HG03469 (cell line): Measurements from ENCODE around the gene HERPUD1.
"Not testable (repeated sequence)": the region's sequence is repeated elsewhere in the genome, so short reads cannot be mapped to it uniquely, and the experiment has no call there.

Source experiments
- ATAC-seq: cut with Tn5 transposase; IDR thresholded peaks from one replicate; pipeline ENCODE4 v1.9.1; 2021; ENCODE audit warnings: mild to moderate bottlenecking, moderate library complexity, moderate number of reproducible peaks; ENCODE audit not compliant: unreplicated experiment

HERPUD1 gene

DNA sequence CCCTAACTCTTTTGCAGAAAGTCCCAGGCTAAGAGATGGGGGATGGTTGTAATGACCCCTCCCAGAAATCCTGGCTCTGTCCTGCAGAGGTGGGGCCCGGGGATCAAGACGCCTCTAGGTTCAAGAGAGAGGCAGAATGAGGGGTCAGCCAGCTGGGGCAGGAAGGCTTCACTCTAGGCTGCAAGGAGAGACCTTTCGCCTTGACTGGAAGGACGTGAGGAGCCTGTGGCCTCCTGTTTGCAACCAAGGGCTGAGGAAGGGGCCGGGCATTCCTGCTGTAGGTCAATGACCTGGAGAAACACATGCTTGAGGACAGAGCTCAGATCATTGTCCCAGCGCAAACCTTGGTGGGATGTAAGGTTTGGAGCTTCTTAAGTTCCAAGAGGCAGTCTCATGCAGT lies 21.1 kb downstream of the HERPUD1 start:
- ATAC-seq, result no peak

DNA sequence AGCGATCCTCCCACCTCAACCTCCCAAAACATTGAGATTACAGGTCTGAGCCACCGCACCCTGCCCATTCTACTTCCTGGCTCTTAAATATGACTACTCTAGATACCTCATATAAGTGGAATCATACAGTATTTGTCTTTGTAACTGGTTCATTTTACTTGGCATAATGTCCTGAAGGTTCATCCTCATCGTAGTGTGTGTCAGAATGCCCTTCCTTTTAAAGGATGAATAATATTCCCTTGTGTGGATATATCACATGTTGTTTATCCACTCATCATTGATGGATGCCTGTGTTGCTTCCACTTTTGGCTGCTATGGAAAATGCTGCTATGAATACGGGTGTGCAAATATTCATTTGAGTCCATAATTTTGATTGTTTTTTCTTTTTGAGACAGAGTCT lies 24.1 kb downstream of the HERPUD1 start:
- ATAC-seq, result no peak

DNA sequence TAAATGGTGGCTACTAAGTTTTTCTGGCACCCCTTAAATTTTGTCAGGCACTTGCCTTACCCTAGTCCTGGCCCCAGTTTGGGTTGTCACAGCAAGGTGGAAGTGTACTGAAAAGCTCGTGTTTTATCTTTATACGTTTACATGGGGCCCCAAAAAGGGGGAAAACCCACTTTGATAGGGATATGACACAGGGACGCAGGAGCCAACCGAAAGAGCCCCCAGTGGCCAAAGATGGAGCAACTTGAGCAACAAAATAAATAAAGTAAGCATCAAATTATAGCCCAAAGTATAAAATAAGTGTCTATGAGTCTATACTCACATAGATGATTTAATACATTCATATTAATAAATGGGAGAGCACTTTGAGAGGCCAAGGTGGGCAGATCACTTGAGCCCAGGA lies 24.8 kb downstream of the HERPUD1 start:
- ATAC-seq, result no peak

DNA sequence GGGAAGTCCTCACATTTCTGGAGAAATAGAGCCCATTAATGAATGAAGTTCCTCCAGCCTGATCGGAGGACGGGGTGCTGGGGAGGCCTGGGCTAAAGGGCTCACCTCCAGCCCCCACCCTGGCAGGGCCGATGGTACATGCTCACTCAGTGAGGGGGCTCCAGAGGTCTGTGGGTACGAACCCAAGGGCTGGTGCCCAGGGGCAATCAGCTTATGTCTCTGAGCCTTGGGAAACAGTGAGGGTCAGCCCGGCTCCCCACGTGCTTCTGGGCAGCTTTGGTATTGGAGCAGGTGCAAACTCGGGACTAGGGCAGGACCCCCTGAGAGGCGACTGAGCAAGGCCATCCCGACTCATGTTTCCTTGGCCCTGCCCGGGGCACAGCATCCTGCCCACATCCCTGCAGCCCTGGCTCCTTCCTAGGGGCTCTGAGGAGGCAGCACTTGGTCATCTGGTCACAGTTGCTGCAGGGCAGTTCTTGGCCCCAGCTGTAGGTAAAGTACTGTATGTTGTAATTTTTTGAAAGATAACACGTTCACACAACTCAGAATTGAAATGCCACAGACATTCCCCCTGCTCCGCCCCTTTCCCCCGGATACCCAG lies 28.8 kb downstream of the HERPUD1 start:
- ATAC-seq, result no peak

DNA sequence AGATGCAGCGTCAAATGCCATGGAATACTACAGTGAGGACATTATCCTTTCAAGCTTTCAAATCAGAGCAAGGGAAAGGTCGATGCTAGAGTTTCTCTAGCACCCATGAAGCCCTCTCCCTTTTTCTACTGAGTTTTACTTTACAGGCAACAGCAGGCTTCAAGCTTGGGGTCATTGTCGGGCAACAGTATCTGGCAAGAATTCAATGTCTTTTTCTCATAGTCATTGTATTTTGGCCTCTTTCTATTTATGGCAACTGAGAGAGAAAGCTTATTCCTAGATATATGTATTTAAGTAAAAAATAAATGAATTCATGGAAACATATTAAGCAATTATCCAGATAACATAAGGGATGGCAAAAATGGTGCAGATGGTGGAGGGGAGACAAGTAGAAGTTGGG lies 29.4 kb downstream of the HERPUD1 start:
- ATAC-seq, result no peak

DNA sequence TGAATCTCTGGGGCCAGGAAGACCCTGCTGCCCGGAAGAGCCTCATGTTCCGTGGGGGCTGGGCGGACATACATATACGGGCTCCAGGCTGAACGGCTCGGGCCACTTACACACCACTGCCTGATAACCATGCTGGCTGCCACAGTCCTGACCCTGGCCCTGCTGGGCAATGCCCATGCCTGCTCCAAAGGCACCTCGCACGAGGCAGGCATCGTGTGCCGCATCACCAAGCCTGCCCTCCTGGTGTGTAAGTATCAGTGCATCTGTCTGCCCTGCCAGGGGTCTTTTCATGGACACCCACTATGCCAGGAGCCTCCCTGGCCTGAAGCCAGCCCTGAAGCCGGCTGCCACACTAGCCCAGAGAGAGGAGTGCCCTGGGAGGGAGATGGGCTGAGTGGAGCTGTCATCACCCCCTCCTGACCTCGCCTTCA lies 29.9 kb downstream of the HERPUD1 start, which contains the start of gene CETP:
Gene CETP, plus strand, starts transcription at position 100 of the 431 bp plus-strand sequence. Its CDS starts 30 bp downstream, at position 130.
- no peak for ATAC-seq

DNA sequence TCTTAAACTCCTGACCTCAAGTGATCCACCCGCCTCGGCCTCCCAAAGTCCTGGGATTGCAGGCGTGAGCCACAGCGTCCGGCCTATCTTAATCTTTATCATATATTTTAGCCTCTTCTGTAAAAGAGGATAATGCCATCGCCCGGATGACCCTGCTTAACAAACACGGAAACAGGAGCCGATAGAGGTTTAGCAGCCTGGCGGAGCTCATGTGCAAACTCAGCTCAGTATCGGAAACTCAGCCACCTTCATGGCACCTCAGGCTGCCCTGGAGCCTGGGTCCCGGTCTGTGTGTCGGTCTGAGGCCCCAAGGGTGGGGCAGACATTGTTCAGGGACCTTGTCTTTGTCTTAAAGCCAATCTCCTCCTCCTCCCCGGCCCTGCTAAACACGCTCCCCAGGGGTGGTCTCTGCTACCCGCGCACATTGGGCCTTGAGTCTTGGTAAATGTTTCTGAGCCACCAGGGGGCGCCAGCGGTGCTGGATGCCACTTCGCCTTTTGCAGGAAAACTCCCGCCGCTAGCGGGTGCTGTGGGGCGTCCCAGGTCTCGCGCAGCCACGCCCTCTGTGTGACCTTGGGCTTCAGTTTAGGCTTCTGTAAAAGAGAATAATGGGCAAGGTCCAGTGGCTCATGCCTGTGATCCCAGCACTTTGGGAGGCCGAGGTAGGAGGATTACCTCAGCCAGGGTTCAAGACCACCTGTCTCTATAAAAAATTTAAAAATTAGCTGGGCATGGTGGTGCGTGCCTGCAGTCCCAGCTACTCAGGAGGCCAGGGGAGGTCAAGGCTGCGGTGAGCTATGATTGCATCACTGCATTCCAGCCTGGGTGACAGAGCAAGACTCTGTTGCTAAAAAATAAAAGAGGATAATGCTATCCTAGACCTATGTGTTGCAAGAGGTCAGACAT lies 32.6 kb downstream of the HERPUD1 start:
- no peak for ATAC-seq

DNA sequence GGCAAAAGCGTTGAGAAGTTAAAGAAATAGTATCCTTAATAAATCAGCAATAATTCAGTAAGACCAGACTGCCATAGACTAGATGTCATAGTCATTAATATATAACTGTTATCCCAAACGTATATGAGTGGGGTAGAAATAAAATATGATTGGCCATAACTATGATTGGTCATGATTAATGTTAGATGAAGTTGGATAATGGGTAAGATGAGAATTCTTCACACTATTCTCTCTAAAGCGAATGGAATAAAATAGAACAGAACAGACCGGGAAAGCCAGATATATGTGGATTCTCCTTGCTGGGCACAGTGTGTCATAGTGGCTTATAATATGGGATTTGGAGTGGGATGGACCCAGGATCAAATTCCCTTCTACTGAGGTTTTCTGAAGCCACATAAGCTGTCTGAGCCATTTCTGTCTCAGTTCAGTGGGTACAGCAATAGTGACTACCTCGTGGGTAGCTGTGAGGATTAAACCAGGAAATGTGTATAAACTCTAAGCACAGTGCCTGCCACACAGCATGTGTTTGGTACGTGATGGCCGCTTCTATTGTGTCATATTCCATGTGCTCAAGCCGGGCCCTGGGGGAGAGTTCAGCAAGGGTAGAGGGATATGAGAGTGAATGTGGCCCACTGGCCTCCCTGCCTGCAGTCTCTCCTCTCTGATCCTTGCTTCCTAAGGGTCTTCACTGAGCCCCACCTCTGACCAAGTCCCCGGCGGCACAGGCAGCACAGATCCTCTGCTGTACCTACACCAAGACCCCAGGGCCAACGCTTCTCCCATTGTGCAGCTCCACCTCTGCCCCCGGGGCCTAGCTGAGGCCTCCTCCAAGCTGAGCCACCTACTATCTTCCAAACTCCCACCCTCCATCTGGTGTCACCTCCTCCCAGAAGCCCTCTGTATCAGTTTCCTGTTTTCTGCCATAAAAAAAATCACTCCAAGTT lies 33.5 kb downstream of the HERPUD1 start:
- ATAC-seq, result no peak

DNA sequence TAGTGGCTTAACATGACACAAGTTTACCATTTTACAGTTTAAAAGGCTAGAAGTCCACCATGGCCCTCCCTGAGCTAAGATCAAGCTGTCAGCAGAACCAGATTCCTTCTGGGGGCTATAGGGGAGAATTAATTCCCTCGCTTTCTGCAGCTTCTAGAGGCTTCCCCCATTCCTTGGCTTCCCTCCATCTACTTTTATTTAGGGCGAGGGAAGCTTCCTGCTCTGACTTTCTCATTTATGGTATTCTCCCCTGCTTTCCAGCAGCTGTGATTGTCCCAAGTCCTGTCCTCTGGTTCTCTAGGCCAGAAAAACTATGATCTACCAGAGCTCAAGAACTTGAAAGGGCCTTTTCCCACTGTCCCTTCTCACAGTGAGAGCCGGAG lies 34.1 kb downstream of the HERPUD1 start:
- no peak for ATAC-seq

DNA sequence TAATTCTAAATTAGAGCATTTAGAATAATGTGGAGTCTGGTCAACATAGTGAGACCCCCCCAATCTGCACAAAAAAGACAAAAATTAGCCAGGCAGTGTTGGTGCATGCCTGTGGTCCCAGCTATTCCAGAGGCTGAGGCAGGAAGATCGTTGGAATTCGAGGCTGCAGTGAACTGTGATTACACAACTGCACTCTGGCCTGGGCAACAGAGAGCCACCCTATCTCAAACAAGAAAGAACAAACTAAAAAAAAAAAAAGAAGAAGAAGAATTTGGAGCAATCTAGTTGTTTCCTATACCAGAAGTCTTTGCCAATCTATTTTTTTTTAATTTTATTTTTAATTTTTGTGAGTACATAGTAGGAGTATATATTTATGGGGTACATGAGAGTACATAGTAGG lies 35.8 kb downstream of the HERPUD1 start:
- no peak for ATAC-seq

DNA sequence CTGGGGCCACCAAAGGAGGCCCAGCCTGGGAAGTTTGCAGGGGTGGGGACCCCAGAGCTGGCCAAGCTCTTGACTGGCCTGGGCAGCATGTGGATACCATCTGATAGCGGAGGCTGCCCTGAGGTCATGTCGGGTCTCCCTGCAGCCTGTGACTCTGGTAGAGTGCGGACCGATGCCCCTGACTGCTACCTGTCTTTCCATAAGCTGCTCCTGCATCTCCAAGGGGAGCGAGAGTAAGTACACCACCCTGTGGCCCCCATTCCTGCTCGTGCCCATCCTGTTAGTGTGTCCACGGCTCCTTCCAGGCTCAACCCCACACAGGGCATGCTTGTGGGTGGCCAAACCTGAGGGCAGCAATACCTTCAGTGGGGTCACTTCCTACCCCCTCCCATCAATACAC lies 37.8 kb downstream of the HERPUD1 start:
- no peak for ATAC-seq

DNA sequence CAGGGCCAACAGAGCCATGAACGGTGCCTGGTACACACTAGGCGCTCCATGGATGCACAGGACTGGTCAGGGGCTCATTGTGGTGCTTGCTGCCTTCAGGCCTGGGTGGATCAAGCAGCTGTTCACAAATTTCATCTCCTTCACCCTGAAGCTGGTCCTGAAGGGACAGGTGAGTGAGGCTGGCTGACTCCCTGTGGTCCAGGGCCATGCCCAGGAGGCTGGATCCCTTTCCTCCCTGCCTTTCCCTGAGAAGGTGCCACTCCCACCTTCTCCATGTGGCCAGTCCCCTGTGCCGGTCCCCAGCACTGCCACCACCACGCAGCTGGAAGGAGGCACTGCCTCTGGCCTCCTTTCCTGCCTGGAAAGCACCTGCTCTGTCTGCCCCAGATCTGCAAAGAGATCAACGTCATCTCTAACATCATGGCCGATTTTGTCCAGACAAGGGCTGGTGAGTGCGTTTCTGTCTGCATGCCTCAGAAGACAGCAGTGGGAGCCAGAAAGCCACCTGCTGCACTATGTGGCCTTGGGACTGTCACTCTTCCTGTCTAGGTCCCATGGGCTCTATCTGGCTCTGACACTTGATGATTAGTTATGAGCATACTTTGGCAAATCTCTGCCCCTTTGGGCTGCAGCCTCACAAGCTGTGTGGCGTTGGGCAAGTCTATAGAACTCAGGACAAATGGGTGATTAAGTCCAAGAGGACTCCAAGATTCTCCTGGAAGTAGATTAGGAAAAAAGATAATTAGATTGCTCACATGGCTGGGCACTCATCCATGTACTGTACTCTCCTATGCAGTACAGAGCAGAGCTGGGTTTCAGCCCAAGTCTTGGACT lies 39.2 kb downstream of the HERPUD1 start:
- peak; percentile 40 for ATAC-seq

DNA sequence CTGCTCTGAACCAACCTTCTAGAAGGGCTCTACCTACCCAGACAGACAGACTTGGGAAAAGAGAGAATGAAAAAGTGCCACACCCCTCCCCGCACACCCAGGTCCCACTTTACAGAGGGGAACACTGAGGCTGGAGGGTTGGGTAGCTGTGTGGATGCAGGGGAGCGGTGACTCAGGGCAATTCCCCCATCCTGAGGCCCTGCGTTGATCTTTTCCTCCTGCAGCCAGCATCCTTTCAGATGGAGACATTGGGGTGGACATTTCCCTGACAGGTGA lies 39.8 kb downstream of the HERPUD1 start:
- no peak for ATAC-seq

DNA sequence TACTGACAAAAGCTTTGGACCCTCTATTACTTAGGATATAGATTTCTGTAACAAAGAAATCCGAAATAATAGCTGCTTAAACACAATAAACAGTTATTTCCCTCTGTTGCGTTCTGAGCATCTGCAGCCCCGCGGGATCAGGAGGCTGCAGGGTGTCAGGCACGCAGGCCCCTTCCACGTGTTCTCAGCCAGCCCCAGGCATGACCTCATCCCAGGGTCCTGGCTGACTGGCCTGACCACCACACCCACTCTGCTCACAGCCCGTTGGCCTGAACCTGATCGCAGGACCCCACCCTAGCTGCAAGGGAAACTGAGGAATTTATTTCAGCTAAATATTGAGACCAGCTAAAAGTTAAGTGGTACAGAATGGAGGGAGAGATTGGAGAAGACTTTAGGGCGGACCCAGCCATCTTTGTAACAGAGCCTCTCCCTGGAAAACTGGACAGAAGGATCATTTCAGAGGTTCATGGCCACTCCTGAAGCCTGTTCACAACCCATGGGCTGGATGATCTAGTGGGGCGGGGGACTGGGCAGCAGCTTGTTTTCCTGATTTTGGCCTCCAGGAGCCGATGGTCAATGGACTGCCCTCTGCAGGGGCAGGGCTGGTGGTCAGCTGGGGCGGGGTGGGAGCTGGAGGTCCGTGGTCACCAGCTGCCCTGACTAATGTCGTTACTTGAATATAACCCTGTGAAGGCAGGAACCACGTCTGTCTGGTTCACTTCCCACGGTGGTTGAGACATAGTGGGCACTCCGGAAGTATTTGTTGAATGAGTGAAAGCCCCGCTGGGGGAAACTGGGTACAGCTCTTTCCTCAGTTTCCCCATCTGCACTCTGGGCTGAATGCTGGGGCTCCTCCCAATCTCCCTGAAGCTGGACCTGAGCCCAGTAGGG lies 40.7 kb downstream of the HERPUD1 start:
- no peak for ATAC-seq

DNA sequence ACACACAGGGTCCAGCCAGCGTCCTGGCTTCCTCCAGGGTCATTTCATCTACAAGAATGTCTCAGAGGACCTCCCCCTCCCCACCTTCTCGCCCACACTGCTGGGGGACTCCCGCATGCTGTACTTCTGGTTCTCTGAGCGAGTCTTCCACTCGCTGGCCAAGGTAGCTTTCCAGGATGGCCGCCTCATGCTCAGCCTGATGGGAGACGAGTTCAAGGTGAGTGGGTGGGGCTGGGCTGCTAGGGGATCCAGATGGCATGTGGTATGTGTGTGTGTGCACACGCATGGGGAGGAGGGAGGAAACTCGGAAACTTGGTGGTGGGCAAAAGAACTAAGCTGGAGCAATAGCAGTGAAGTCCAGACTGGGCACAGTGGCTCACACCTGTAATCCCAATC lies 41.4 kb downstream of the HERPUD1 start:
- ATAC-seq, result no peak

DNA sequence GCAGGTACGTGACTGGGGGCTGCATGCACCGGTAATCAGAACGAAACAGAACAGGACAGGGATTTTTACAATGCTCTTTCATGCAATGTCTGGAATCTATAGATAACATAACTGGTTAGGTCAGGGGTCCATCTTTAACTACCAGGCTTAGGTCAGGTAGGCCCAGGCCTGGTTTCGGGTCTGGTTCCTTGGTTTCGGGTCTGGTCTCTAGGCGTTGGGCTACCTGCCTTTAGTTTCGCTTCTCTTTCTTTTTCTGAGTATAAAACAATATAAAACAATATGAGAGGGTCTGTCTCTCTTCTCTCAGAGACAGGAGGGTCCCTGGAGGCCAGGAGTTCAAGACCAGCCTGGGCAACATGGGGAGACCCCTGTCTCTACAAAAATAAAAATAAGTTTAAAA lies 42.0 kb downstream of the HERPUD1 start:
- not testable (repeated sequence) for ATAC-seq

DNA sequence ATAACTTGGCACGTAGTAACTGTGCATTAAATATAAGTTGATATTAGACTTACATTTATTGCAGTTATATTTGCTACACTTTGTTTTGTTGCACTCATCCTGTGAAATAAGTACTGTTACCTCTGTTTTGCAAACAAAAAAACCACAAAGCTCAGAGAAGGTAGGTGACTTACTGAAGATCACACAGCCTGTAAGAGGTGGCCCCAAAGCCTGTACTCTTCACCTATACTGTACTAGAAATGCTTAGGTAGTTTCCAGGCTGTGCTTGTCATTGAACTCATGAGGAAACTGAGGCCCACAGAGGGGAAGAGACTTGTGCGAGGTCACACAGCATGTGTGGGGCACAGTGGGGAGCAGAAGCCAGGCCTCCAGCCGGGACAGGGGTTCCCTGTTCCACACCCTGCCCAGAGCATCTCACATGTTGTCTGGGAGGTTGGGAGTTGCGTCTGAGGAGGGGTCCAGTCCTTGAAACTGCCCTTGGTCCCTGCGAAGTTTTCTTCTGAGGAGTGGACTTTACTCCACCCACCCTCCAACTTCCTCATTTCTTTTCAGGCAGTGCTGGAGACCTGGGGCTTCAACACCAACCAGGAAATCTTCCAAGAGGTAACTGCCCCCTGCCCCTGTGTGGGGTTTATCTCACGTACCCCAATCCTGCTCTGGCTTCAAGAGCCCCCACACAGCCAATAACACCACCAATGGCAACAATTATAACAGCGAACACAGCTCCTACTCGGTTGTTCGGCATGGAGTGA lies 42.8 kb downstream of the HERPUD1 start:
- no peak for ATAC-seq

DNA sequence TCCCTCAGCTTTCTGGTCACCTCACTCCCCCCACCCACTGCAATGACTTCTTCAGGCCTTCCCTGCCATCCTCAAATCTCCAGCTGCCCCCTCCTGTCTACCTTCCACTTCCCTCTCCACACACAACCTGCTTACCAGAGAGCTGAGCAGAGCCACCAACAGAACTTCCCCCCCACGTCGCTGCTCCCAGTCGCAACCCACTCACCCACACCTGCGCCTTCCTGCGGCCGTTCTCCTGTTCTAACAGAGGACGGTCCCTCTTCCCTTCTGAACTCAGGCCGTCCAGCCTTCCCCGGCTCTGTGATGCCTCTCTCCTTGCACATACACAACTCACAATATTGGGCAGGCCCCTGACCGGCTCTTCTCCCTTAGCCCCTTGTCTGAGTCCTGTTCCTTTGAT lies 43.8 kb downstream of the HERPUD1 start:
- no peak for ATAC-seq

DNA sequence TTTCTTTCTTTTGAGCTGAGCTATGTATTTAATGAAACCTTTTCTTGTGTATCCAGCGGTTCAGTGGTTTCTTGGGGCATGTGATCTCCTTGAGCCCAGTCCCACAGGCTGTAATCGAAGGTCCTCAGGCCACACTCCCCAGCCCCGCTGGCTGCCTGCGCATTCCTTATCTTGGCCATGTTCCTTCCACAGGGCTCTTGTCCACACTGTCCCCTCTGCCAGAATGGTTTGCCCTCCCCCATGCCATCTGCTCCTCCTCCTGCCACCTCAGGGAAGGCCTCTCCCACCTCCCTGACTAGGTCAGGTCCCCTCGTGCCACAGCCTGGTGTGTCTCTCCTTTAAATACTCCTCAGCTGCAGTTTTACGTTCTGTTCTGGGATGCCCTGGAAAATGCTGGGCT lies 45.3 kb downstream of the HERPUD1 start:
- ATAC-seq, result no peak
